ENCODE results near the gene PVALEF. TPM values are rescaled to one million over a fixed set of nuclear protein-coding genes. Genes with fewer than 3 reads are reported as not detected.

PVALEF gene
- total RNA-seq, 6 experiments from 2014 or later = not detected

DNA sequence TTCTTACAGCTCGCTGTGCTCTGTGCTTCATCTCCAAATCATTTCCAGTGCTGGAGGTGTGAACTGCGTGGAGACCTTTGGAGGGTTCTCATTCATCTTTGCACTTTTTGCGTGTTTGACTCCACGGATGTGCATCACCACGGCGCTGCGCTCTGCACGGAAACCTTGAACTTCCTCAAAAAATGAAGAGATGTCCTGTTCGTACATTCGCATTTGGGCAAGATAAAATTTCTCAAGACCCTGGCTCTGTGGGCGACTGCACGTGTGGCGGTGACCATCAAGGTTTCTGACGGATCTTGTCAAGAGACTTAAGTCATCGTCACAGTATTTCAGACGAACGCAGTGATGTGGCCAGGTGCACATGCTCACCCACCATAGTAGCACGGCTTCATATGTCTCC lies 10.3 kb upstream of the PVALEF start:
- TF ChIP-seq CTCF (IDR thresholded peaks at IDR 0.05) = no peak
- H3K4me3 Mint-ChIP-seq = no peak overlapping the region
- no peaks in the 10 kb centered on the region for H3K36me3 Mint-ChIP-seq (ENCODE audit: low read depth)
- no peak for DNase-seq
- H3K27me3 Mint-ChIP-seq (ENCODE audit: insufficient read depth) = peaks cover 18% of the 10 kb centered on the region
- no peak overlapping the region for H3K27ac Mint-ChIP-seq
- no peaks in the 10 kb centered on the region for H3K9me3 Mint-ChIP-seq
- no peaks in the 10 kb centered on the region for H3K4me1 Mint-ChIP-seq (ENCODE audit: low read depth)

DNA sequence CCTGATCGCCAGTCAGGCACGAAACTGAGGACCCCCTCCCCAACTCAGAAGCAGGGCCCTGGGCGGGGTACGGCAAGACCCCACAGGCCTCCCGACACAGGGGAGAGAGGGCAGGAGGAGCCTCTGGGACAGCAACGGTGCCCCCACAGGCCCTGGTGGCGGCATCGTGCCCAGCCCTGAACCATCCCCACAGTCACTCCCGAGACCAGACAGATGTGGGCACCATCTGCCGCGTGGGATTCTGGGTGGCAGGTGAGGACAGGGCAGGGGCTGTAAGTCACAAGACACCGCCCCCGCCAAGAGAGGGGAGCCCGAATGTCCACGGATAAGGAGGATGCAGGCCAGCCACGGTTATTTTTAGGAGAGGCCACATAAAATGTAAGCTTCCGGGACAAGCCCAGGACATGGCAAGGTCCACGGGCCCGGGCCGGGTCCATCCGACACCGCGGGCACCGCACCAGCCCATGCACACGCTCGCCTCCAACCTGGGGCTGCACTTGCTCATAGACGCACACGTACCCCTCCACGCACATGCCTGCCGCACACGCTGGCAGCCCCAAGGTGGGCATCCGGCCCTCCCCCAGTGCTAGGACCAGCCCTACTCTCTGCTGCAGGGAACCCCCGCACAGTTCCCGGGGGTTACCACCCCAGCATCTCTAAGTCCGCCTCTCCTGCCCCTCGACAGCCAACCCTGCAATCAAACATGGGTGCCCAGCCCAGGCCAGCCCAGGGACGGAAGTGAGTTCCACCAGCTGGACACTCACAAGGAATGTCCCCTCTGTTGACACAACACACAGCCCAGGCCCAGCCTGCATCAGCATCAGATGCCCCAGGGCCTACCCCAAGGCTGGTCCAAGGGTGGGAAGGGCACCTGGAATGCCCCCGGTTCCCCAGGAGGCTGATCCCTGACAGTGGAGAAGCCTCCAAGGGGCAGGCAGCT lies 8.2 kb upstream of the PVALEF start:
- DNase-seq = no peak
- no peaks in the 10 kb centered on the region for H3K4me1 Mint-ChIP-seq (ENCODE audit: low read depth)
- TF ChIP-seq CTCF (IDR thresholded peaks at IDR 0.05) = no peak
- no peaks in the 10 kb centered on the region for H3K36me3 Mint-ChIP-seq (ENCODE audit: low read depth)
- H3K9me3 Mint-ChIP-seq = no peaks in the 10 kb centered on the region
- no peak overlapping the region for H3K27ac Mint-ChIP-seq
- no peak overlapping the region for H3K4me3 Mint-ChIP-seq
- peaks cover 11% of the 10 kb centered on the region for H3K27me3 Mint-ChIP-seq (ENCODE audit: insufficient read depth)

DNA sequence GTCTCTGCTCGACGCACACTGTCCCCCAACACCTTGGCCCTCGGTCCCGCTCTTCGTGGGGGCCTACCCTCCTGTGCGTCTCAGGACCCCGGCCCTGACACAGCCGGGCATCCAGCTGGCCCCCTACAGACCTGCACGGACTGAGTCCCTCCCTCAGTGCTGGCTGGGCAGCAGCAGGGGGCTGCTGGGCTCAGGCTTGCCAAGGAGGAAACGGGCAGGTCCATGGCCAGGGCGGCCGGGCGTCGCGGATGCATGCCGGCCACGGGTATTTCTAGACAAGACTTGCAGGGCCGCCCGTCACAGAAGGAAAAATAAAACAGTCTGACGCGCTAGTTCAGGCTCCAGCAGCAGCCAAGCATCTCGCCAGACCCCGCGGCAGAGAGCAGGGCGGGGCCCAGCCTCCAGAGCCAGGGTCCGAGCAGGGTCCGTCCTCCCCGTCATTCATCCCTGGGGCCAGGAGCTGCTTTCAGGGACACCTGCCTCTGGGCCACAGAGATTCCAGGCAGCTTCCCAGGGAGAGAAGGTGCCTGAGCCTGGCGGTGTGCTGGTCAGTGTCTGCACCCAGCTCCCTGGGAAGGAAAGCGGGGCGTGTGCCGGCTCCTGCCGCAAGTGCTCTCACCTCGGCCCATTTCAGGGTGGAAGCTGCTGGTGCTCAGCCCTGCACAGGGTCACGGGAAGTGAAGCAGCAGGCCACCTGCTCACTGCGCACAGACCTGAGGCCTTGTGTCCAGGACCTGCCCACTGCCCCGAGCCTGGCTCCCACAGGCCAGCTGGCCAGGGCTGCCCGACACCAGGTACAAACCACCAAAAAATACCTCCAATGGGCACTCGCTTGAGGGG lies 7.2 kb upstream of the PVALEF start:
- no peak for DNase-seq
- Mint-ChIP-seq H3K27me3 (ENCODE audit: insufficient read depth) (peaks cover 8% of the 10 kb centered on the region; the same call in 1 of the 2 replicates), H3K27ac (no peak overlapping the region), H3K9me3 (no peaks in the 10 kb centered on the region), H3K4me1 (ENCODE audit: low read depth) (no peaks in the 10 kb centered on the region), H3K36me3 (ENCODE audit: low read depth) (no peaks in the 10 kb centered on the region), H3K4me3 (no peak overlapping the region)
- no peak for TF ChIP-seq CTCF (IDR thresholded peaks at IDR 0.05)

GRCh38 chr17:81158688-81159590 lies 6.4 kb upstream of the PVALEF start:
- no peaks in the 10 kb centered on the region for H3K36me3 Mint-ChIP-seq (ENCODE audit: low read depth)
- H3K9me3 Mint-ChIP-seq = no peaks in the 10 kb centered on the region
- H3K27me3 Mint-ChIP-seq (ENCODE audit: insufficient read depth) = peaks cover 8% of the 10 kb centered on the region; the same call in 1 of the 2 replicates
- no peak overlapping the region for H3K4me3 Mint-ChIP-seq
- no peak for DNase-seq
- H3K4me1 Mint-ChIP-seq (ENCODE audit: low read depth) = no peaks in the 10 kb centered on the region
- no peak overlapping the region for H3K27ac Mint-ChIP-seq
- TF ChIP-seq CTCF (IDR thresholded peaks at IDR 0.05) = no peak

Measured in HFFc6 (cell line).